K562 (cell line): Measurements from ENCODE around the gene USH2A. TPM values are rescaled to one million over a fixed set of nuclear protein-coding genes. Genes with fewer than 3 reads are reported as not detected.

Experiments used
- ATAC-seq: fragments of 200-7000 bp; cut with Tn5 transposase; 3 replicates; pipeline ENCODE4 v1.9.1; 2020; ENCODE audit warnings: moderate library complexity
- BruUV-seq: library from RNA; stranded (reverse); fragments of 400-500 nt; replicated peaks from 2 replicates; lab custom pipeline; 2021; lab: Mats Ljungman, UMichigan
- CTCF ChIA-PET: fragments of 300-600 bp; formaldehyde crosslinking; extraction: SDS; loops from one replicate; lab custom pipeline; 2021; ENCODE audit warnings: low intra/inter-chr PET ratio; lab: Yijun Ruan, JAX
- POLR2A ChIA-PET: fragments of 300-600, 350-650 bp; sonication (Branson Sonifier 250); formaldehyde crosslinking; extraction: SDS; loops from one replicate; lab custom pipeline; 2021; ENCODE audit warnings: antibody characterized with exemption, inconsistent platforms; lab: Yijun Ruan, JAX
- DNase-seq, 4 experiments: peaks; one replicate each; pipeline versions ENCODE4 v3.0.0 to v3.0.0-alpha.2; 2011 to 2018; ENCODE audit warnings: low spot score in 3 of 4, mixed read lengths in 3 of 4; ENCODE audit errors: extremely low read depth in 1 of 4
- FAIRE-seq: peaks from 2 replicates; lab custom pipeline; 2011; peaks lifted over from hg19 to GRCh38; lab: Jason Lieb, UNC
- H2AFZ ChIP-seq: 2 replicates; pipeline ENCODE4 v1.6.0; 2011; ENCODE audit warnings: low read depth, low read length, control low read depth, inconsistent platforms
- H3K27ac ChIP-seq: fragments of 200-600 bp; 3 replicates; pipeline ENCODE4 v1.8.0; 2011; ENCODE audit warnings: low read depth, mild to moderate bottlenecking, control low read depth, inconsistent platforms, low read length, moderate library complexity, mixed read lengths; ENCODE audit errors: extremely low read depth
- H3K27me3 ChIP-seq, 2 experiments: fragments of 300-600 bp in 1 of 2; 2 replicates in 1 of 2; 3 replicates in 1 of 2; pipeline versions ENCODE4 v1.6.0 to v1.8.0; 2011; ENCODE audit warnings: inconsistent platforms in 2 of 2, low read length in 2 of 2, mild to moderate bottlenecking in 1 of 2, mixed read lengths in 1 of 2, moderate library complexity in 1 of 2; ENCODE audit not compliant: control insufficient read depth in 2 of 2, insufficient read depth in 2 of 2
- H3K36me3 ChIP-seq: fragments of 300-600 bp; 3 replicates; pipeline ENCODE4 v1.8.0; 2011; ENCODE audit warnings: mild to moderate bottlenecking, low read length, inconsistent platforms; ENCODE audit not compliant: control insufficient read depth, insufficient read depth
- H3K4me1 ChIP-seq, 2 experiments: fragments of 200-600 bp in 1 of 2; replicated peaks in 1 of 2; 2 replicates in 1 of 2; 3 replicates in 1 of 2; pipeline versions ENCODE4 v1.5.1 to v1.8.0; 2011; ENCODE audit warnings: inconsistent platforms in 2 of 2, low read length in 2 of 2, mild to moderate bottlenecking in 1 of 2, mixed read lengths in 1 of 2, moderate library complexity in 1 of 2; ENCODE audit not compliant: control insufficient read depth in 2 of 2, insufficient read depth in 2 of 2
- H3K4me2 ChIP-seq: 2 replicates; pipeline ENCODE4 v1.6.1; 2011; ENCODE audit warnings: low read length, control low read depth, inconsistent platforms, mixed read lengths; ENCODE audit not compliant: insufficient read depth
- H3K4me3 ChIP-seq: fragments of 200-600 bp; sonication (generic), shearing (Covaris generic); 2 replicates; pipeline ENCODE4 v1.5.1; 2016; ENCODE audit warnings: control low read depth, inconsistent platforms
- H3K79me2 ChIP-seq: fragments of 200-600 bp; 3 replicates; pipeline ENCODE4 v1.8.0; 2011; ENCODE audit warnings: low read length, inconsistent platforms; ENCODE audit not compliant: control insufficient read depth, insufficient read depth
- H3K9ac ChIP-seq, 2 experiments: 2 replicates each; pipeline versions ENCODE4 v1.6.0 to v1.6.1; 2011; ENCODE audit warnings: low read depth in 2 of 2, low read length in 2 of 2, control low read depth in 1 of 2, inconsistent platforms in 1 of 2, mild to moderate bottlenecking in 1 of 2, mixed read lengths in 1 of 2; ENCODE audit not compliant: insufficient read depth in 1 of 2
- H3K9me1 ChIP-seq: one replicate; pipeline ENCODE4 v1.6.0; 2011; ENCODE audit warnings: inconsistent platforms, mild to moderate bottlenecking, low read length, moderate library complexity; ENCODE audit not compliant: control insufficient read depth, insufficient read depth
- H3K9me3 ChIP-seq: replicated peaks from 2 replicates; pipeline ENCODE4 v1.5.1; 2011; ENCODE audit warnings: low read depth, low read length, inconsistent platforms; ENCODE audit not compliant: control insufficient read depth, insufficient read depth
- H4K20me1 ChIP-seq: replicated peaks from 2 replicates; pipeline ENCODE4 v1.6.1; 2011; ENCODE audit warnings: low read length, inconsistent platforms, mixed read lengths; ENCODE audit not compliant: control insufficient read depth, insufficient read depth
- ARID1B ChIP-seq: fragments of 450-650 bp; IDR thresholded peaks from 2 replicates; pipeline ENCODE4 v1.6.1; 2016; ENCODE audit warnings: antibody characterized with exemption, mild to moderate bottlenecking, inconsistent platforms
- BRD9 ChIP-seq: fragments of 450-650 bp; IDR thresholded peaks from 2 replicates; pipeline ENCODE4 v1.6.1; 2018; ENCODE audit warnings: low read depth; ENCODE audit not compliant: partially characterized antibody
- CEBPB ChIP-seq: fragments of 450-650 bp; IDR thresholded peaks from 2 replicates; pipeline ENCODE4 v1.6.1; 2016; ENCODE audit warnings: missing genetic modification characterization, missing compliant biosample characterization
- ELF4 ChIP-seq: fragments of 450-650 bp; formaldehyde crosslinking; IDR thresholded peaks from 2 replicates; pipeline ENCODE4 v1.4.0; 2022; ENCODE audit warnings: missing genetic modification characterization
- NBN ChIP-seq: fragments of 450-650 bp; IDR thresholded peaks from 2 replicates; pipeline ENCODE4 v1.6.1; 2016; ENCODE audit warnings: low read depth, mild to moderate bottlenecking
- NFXL1 ChIP-seq: fragments of 450-650 bp; formaldehyde crosslinking; IDR thresholded peaks from 2 replicates; pipeline ENCODE4 v1.4.0; 2021; ENCODE audit warnings: mild to moderate bottlenecking
- POLR3A ChIP-seq: IDR thresholded peaks from 2 replicates; pipeline ENCODE4 v1.6.1; 2011; ENCODE audit warnings: borderline replicate concordance, mild to moderate bottlenecking, moderate library complexity; ENCODE audit not compliant: insufficient read length, insufficient read depth; ENCODE audit errors: extremely low read depth
- POU5F1 ChIP-seq: fragments of 150-350 bp; IDR thresholded peaks from 2 replicates; pipeline ENCODE4 v1.6.1; 2014; ENCODE audit warnings: borderline replicate concordance, low read length, low read depth, mild to moderate bottlenecking; ENCODE audit not compliant: partially characterized antibody
- PTRF ChIP-seq: fragments of 450-650 bp; IDR thresholded peaks from 2 replicates; pipeline ENCODE4 v1.6.1; 2016; ENCODE audit warnings: mild to moderate bottlenecking, missing genetic modification characterization, missing compliant biosample characterization
- RB1 ChIP-seq: fragments of 450-650 bp; IDR thresholded peaks from 2 replicates; pipeline ENCODE4 v1.6.1; 2017; ENCODE audit warnings: low read depth, mild to moderate bottlenecking
- RCOR1 ChIP-seq, 2 experiments: IDR thresholded peaks; 2 replicates each; pipeline ENCODE4 v1.6.1; 2012; ENCODE audit warnings: low read depth in 2 of 2, low read length in 2 of 2, borderline replicate concordance in 1 of 2, improper control_type of control experiment in 1 of 2
- SAFB ChIP-seq: fragments of 200-400 bp; formaldehyde crosslinking; IDR thresholded peaks from 2 replicates; pipeline ENCODE4 v1.6.1; 2017; ENCODE audit warnings: low read depth, low read length, borderline replicate concordance
- SAFB2 ChIP-seq: fragments of 200-400 bp; formaldehyde crosslinking; IDR thresholded peaks from 2 replicates; pipeline ENCODE4 v1.6.1; 2018; ENCODE audit warnings: borderline replicate concordance, low read length, low read depth, moderate library complexity; ENCODE audit not compliant: severe bottlenecking
- SRSF3 ChIP-seq: fragments of 200-400 bp; formaldehyde crosslinking; IDR thresholded peaks from 2 replicates; pipeline ENCODE4 v1.6.1; 2016; ENCODE audit warnings: mild to moderate bottlenecking, low read length, moderate library complexity; ENCODE audit not compliant: insufficient read depth
- TAF9B ChIP-seq: fragments of 450-650 bp; IDR thresholded peaks from 2 replicates; pipeline ENCODE4 v1.6.1; 2018; ENCODE audit warnings: mild to moderate bottlenecking; ENCODE audit not compliant: partially characterized antibody
- TEAD4 ChIP-seq, 2 experiments: sonication (generic) in 1 of 2; formaldehyde crosslinking in 1 of 2; IDR thresholded peaks; 2 replicates each; pipeline versions ENCODE4 v1.6.1 to v1.8.0; 2012 to 2022; ENCODE audit warnings: borderline replicate concordance in 1 of 2, inconsistent platforms in 1 of 2, low read length in 1 of 2, mild to moderate bottlenecking in 1 of 2, missing genetic modification reagents in 1 of 2
- ZNF134 ChIP-seq: fragments of 250-450 bp; sonication (Bioruptor Pico); conservative IDR thresholded peaks from 2 replicates; pipeline ENCODE4 v1.4.0; 2020
- ZNF780A ChIP-seq: fragments of 250-450 bp; sonication (Bioruptor Pico); IDR thresholded peaks from 2 replicates; pipeline ENCODE4 v1.5.0; 2021; ENCODE audit warnings: mild to moderate bottlenecking
- WGBS: fragments of 100-300 bp; shearing (Covaris generic); methylation state at CpG from one replicate; pipeline ENCODE4 v1.1.6; 2016; ENCODE audit warnings: low coverage, mixed read lengths; ENCODE audit not compliant: insufficient coverage; ENCODE audit errors: missing lambda C conversion rate; 5-methylcytosine and 5-hydroxymethylcytosine counted together
- in situ Hi-C: fragments of 300-500 bp; cut with MboI; formaldehyde crosslinking; loops from 4 replicates; pipeline ENCODE4 v1.15.0; 2018; ENCODE audit warnings: inconsistent platforms, mixed read lengths
- intact Hi-C: fragments of 100-400 bp; cut with micrococcal nuclease; formaldehyde crosslinking; loops from 2 replicates; pipeline ENCODE4 v1.14.2; 2022
- polyA plus RNA-seq, 8 experiments: library from polyadenylated mRNA; depleted of rRNA in 4 of 8; stranded (reverse) in 5 of 8; unstranded in 3 of 8; fragments of >200 nt; fragmentation: Nextera tagmentation in 2 of 8; fragmentation: Illumina TruSeq in 1 of 8; extraction: Ambion mirVana in 2 of 8; extraction: Trizol in 1 of 8; gene quantifications; 2 replicates each; pipeline versions ENCODE4 v1.2.1 to v1.2.3, GENCODE V29; 2011 to 2014; ENCODE audit warnings: inconsistent platforms in 1 of 8, missing spikeins in 1 of 8
- total RNA-seq, 7 experiments: library from RNA; depleted of rRNA in 6 of 7; stranded (reverse); fragments of >200 nt in 6 of 7; fragmentation: Illumina TruSeq in 2 of 7; extraction: Trizol in 2 of 7; gene quantifications; 2 replicates each; pipeline versions ENCODE4 v1.2.1 to v1.2.3, GENCODE V29; 2011 to 2021; ENCODE audit warnings: low replicate concordance in 1 of 7
- TF ChIP-seq, protein P1 (sequence below): fragments of 450-650 bp; IDR thresholded peaks from 2 replicates; pipeline ENCODE4 v1.6.1; 2018; ENCODE audit warnings: mild to moderate bottlenecking, low read depth; ENCODE audit not compliant: partially characterized antibody
- TF ChIP-seq, protein P2 (sequence below): fragments of 450-650 bp; IDR thresholded peaks from 2 replicates; pipeline ENCODE4 v1.6.1; 2014; ENCODE audit warnings: low read depth, mild to moderate bottlenecking, moderate library complexity, borderline replicate concordance

The USH2A gene
- total and polyA plus RNA-seq, 9 of the 15 experiments (the other 6 are each of a cell fraction or from before 2014, with no cell fraction given), result under 0.01 TPM; not detected in 7

DNA sequence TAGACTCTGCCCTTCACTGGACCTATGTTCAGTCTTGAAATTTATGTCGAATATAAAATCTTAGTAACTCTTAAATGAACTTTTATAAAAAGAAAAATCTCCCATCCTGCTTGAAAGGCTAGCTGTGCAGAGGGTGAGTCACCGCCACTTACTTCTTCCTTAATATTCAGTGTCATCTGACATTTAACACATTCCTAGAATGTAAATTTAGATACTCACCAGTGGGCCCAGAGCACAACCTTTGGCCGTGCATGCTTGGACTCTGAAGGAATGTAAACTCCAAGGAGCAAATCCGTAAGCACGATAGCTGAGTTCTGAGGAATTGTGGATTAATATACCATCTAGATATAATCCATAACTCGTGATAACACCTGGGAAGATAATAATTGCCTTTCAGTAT lies 452.8 kb downstream of the USH2A start:
- H3K9me3 ChIP-seq, result no peaks in the 10 kb centered on the region
- no peaks in the 10 kb centered on the region for H3K27me3 ChIP-seq
- H3K9me1 ChIP-seq, result no peaks in the 10 kb centered on the region
- in situ Hi-C loops (no loop called here), intact Hi-C loops (no loop called here)
- H3K4me1 ChIP-seq, result no peaks in the 10 kb centered on the region
- no peak overlapping the region for H3K9ac ChIP-seq
- DNase-seq (no peak), ATAC-seq (no peak), FAIRE-seq (no peak)
- no peak overlapping the region for H3K27ac ChIP-seq
- 4% methylated on average over 6 of the region's 6 CpGs for WGBS
- H3K4me3 ChIP-seq, result no peak overlapping the region
- BruUV-seq, result no TSS peak
- POLR2A ChIA-PET, result no interaction called here
- no peak overlapping the region for H3K4me2 ChIP-seq
- H3K36me3 ChIP-seq, result no peaks in the 10 kb centered on the region
- CTCF ChIA-PET, result no interaction called here
- H3K79me2 ChIP-seq, result no peaks in the 10 kb centered on the region
- no peak overlapping the region for H2AFZ ChIP-seq
- TF ChIP-seq POU5F1 (no peak), ZNF780A (CRISPR knock-in tag) (no peak), ARID1B (no peak), SAFB2 (no peak), RB1 (no peak), TAF9B (no peak), SAFB (no peak), BRD9 (no peak), CEBPB (tag) (no peak), RCOR1 (IDR thresholded peaks at IDR 0.05; ENCODE audit: borderline replicate concordance in 1 of 2, low read depth in 2 of 2, low read length in 2 of 2) (no peak), NFXL1 (CRISPR knock-in tag) (no peak), NBN (no peak), SRSF3 (no peak), ELF4 (CRISPR knock-in tag) (no peak), TEAD4 (IDR thresholded peaks at IDR 0.05; ENCODE audit: low read length) (no peak), TEAD4 (CRISPR knock-in tag; IDR thresholded peaks at IDR 0.05; ENCODE audit: borderline replicate concordance) (no peak), ZNF134 (CRISPR knock-in tag) (no peak), PTRF (no peak), POLR3A (no peak)
- TF ChIP-seq, protein P1, sequence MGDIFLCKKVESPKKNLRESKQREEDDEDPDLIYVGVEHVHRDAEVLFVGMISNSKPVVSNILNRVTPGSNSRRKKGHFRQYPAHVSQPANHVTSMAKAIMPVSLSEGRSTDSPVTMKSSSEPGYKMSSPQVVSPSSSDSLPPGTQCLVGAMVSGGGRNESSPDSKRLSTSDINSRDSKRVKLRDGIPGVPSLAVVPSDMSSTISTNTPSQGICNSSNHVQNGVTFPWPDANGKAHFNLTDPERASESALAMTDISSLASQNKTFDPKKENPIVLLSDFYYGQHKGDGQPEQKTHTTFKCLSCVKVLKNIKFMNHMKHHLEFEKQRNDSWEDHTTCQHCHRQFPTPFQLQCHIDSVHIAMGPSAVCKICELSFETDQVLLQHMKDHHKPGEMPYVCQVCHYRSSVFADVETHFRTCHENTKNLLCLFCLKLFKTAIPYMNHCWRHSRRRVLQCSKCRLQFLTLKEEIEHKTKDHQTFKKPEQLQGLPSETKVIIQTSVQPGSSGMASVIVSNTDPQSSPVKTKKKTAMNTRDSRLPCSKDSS, result no peak
- TF ChIP-seq, protein P2, sequence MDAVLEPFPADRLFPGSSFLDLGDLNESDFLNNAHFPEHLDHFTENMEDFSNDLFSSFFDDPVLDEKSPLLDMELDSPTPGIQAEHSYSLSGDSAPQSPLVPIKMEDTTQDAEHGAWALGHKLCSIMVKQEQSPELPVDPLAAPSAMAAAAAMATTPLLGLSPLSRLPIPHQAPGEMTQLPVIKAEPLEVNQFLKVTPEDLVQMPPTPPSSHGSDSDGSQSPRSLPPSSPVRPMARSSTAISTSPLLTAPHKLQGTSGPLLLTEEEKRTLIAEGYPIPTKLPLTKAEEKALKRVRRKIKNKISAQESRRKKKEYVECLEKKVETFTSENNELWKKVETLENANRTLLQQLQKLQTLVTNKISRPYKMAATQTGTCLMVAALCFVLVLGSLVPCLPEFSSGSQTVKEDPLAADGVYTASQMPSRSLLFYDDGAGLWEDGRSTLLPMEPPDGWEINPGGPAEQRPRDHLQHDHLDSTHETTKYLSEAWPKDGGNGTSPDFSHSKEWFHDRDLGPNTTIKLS, result no peak
- no peaks in the 10 kb centered on the region for H4K20me1 ChIP-seq
